Ishikawa (cell line): ENCODE data around the gene TOMM7.

Experiments used
- EP300 ChIP-seq: IDR thresholded peaks from 2 replicates; pipeline ENCODE4 v1.6.1; 2012; ENCODE audit warnings: borderline replicate concordance
- NFIC ChIP-seq: IDR thresholded peaks from 2 replicates; pipeline ENCODE4 v1.6.1; 2012
- RAD21 ChIP-seq: IDR thresholded peaks from 2 replicates; pipeline ENCODE4 v1.6.1; 2012; ENCODE audit warnings: low read depth
- REST ChIP-seq: IDR thresholded peaks from 2 replicates; pipeline ENCODE4 v1.6.1; 2012; ENCODE audit warnings: low read depth, mild to moderate bottlenecking
- YY1 ChIP-seq: IDR thresholded peaks from 2 replicates; pipeline ENCODE4 v1.6.1; 2012; ENCODE audit warnings: low read depth

GRCh38 chr7:22863156-22863899 lies 40.7 kb upstream of the TOMM7 start:
- TF ChIP-seq RAD21 (no peak), YY1 (no peak), NFIC (no peak), EP300 (no peak), REST (no peak)
